SK-N-SH (cell line): ENCODE measurements around the gene CLCN2. TPM values are rescaled to one million over a fixed set of nuclear protein-coding genes. Genes with fewer than 3 reads are reported as not detected.

ENCODE experiments used
- CTCF ChIA-PET: fragments of 300-600, 350-600 bp; formaldehyde crosslinking; extraction: SDS; loops from one replicate; lab custom pipeline; 2021; lab: Yijun Ruan, JAX
- POLR2A ChIA-PET: fragments of 350-600 bp; sonication (Branson Sonifier 250); formaldehyde crosslinking; extraction: SDS; loops from one replicate; lab custom pipeline; 2020; ENCODE audit warnings: antibody characterized with exemption, inconsistent platforms; lab: Yijun Ruan, JAX
- DNase-seq: peaks from one replicate; pipeline ENCODE4 v3.0.0; 2012
- H2AFZ ChIP-seq: fragments of 200-600 bp; sonication (generic); 2 replicates; pipeline ENCODE4 v1.8.1; 2016; ENCODE audit warnings: antibody characterized with exemption, mild to moderate bottlenecking, low read depth
- H3F3A ChIP-seq: fragments of 200-600 bp; sonication (generic); replicated peaks from 2 replicates; pipeline ENCODE3; 2016; ENCODE audit warnings: antibody characterized with exemption, mild to moderate bottlenecking; ENCODE audit not compliant: insufficient read depth
- H3K27ac ChIP-seq, 2 experiments: fragments of 200-500 bp in 1 of 2; fragments of 200-600 bp in 1 of 2; sonication (Bioruptor generic) in 1 of 2; sonication (generic), shearing (Covaris generic) in 1 of 2; 2 replicates each; pipeline versions ENCODE4 v1.5.1 to v1.6.1; 2014 to 2016; ENCODE audit warnings: low read depth in 2 of 2, inconsistent platforms in 1 of 2, low read length in 1 of 2, mild to moderate bottlenecking in 1 of 2, mixed read lengths in 1 of 2
- H3K27me3 ChIP-seq: fragments of 200-600 bp; sonication (generic), shearing (Covaris generic); 2 replicates; pipeline ENCODE4 v1.6.1; 2016; ENCODE audit warnings: mixed run types; ENCODE audit not compliant: insufficient read depth
- H3K36me3 ChIP-seq, 2 experiments: fragments of 200-500 bp in 1 of 2; fragments of 200-600 bp in 1 of 2; sonication (Bioruptor generic) in 1 of 2; sonication (generic) in 1 of 2; replicated peaks in 1 of 2; 2 replicates each; pipeline versions ENCODE3 to v1.5.1; 2014 to 2016; ENCODE audit warnings: low read length in 1 of 2, mild to moderate bottlenecking in 1 of 2; ENCODE audit not compliant: insufficient read depth in 2 of 2, control insufficient read depth in 1 of 2
- H3K4me1 ChIP-seq, 2 experiments: fragments of 200-500 bp in 1 of 2; fragments of 200-600 bp in 1 of 2; sonication (Bioruptor generic) in 1 of 2; sonication (generic), shearing (Covaris generic) in 1 of 2; 2 replicates each; pipeline versions ENCODE4 v1.5.1 to v1.6.1; 2014 to 2016; ENCODE audit warnings: low read depth in 1 of 2, low read length in 1 of 2, mixed run types in 1 of 2; ENCODE audit not compliant: insufficient read depth in 2 of 2, control insufficient read depth in 1 of 2
- H3K4me2 ChIP-seq: fragments of 200-600 bp; sonication (generic), shearing (Covaris generic); 2 replicates; pipeline ENCODE4 v1.6.1; 2017; ENCODE audit warnings: mixed run types
- H3K4me3 ChIP-seq, 2 experiments: fragments of 200-500 bp in 1 of 2; fragments of 200-600 bp in 1 of 2; sonication (Bioruptor generic) in 1 of 2; sonication (generic), shearing (Covaris generic) in 1 of 2; 2 replicates each; pipeline versions ENCODE4 v1.5.1 to v1.8.1; 2014 to 2016; ENCODE audit warnings: low read depth in 2 of 2, inconsistent platforms in 1 of 2, low read length in 1 of 2, mild to moderate bottlenecking in 1 of 2, mixed read lengths in 1 of 2, moderate library complexity in 1 of 2
- H3K79me2 ChIP-seq: fragments of 200-600 bp; sonication (generic); 2 replicates; pipeline ENCODE4 v1.8.1; 2017; ENCODE audit warnings: mild to moderate bottlenecking; ENCODE audit not compliant: insufficient read depth
- H3K9ac ChIP-seq: fragments of 200-600 bp; sonication (generic); 2 replicates; pipeline ENCODE4 v1.6.1; 2017; ENCODE audit warnings: mixed run types
- H3K9me2 ChIP-seq: fragments of 200-600 bp; sonication (generic); 2 replicates; pipeline ENCODE4 v1.6.1; 2017; ENCODE audit warnings: mixed run types
- H3K9me3 ChIP-seq: fragments of 200-600 bp; sonication (generic); 2 replicates; pipeline ENCODE4 v1.6.1; 2017; ENCODE audit warnings: mixed run types, mild to moderate bottlenecking, moderate library complexity
- H4K20me1 ChIP-seq: fragments of 200-600 bp; sonication (generic); 2 replicates; pipeline ENCODE4 v1.6.1; 2017; ENCODE audit warnings: mild to moderate bottlenecking, mixed run types; ENCODE audit not compliant: insufficient read depth
- ELF1 ChIP-seq: IDR thresholded peaks from 2 replicates; pipeline ENCODE4 v1.4.0; 2012
- EZH2phosphoT487 ChIP-seq: fragments of 200-600 bp; sonication (generic); IDR thresholded peaks from 2 replicates; pipeline ENCODE4 v1.6.1; 2017; ENCODE audit warnings: low read depth, mixed run types, mild to moderate bottlenecking, antibody characterized with exemption, moderate library complexity, borderline replicate concordance
- FOSL2 ChIP-seq: IDR thresholded peaks from 2 replicates; pipeline ENCODE4 v1.4.0; 2012; ENCODE audit warnings: low read depth, mild to moderate bottlenecking, moderate library complexity, borderline replicate concordance
- FOXJ3 ChIP-seq: sonication (generic); formaldehyde crosslinking; IDR thresholded peaks from 2 replicates; pipeline ENCODE4 v1.5.1; 2020; ENCODE audit warnings: mild to moderate bottlenecking, missing genetic modification reagents
- FOXM1 ChIP-seq: IDR thresholded peaks from 2 replicates; pipeline ENCODE4 v1.4.0; 2012; ENCODE audit warnings: low read depth, mild to moderate bottlenecking
- GABPA ChIP-seq: IDR thresholded peaks from 2 replicates; pipeline ENCODE4 v1.4.0; 2012; ENCODE audit warnings: low read depth, mild to moderate bottlenecking
- MAX ChIP-seq: IDR thresholded peaks from 2 replicates; pipeline ENCODE4 v1.4.0; 2012; ENCODE audit warnings: low read depth
- MEF2A ChIP-seq: IDR thresholded peaks from 2 replicates; pipeline ENCODE4 v1.4.0; 2012; ENCODE audit warnings: low read depth, borderline replicate concordance
- NFIC ChIP-seq: IDR thresholded peaks from 2 replicates; pipeline ENCODE4 v1.4.0; 2012; ENCODE audit warnings: borderline replicate concordance
- NRF1 ChIP-seq: IDR thresholded peaks from 2 replicates; pipeline ENCODE4 v1.6.1; 2012; ENCODE audit warnings: low read depth, mild to moderate bottlenecking, low read length
- PBX3 ChIP-seq: IDR thresholded peaks from 2 replicates; pipeline ENCODE4; 2012
- REST ChIP-seq: IDR thresholded peaks from 2 replicates; pipeline ENCODE4 v1.6.1; 2012; ENCODE audit warnings: mild to moderate bottlenecking, low read depth, low read length, moderate library complexity
- SIN3A ChIP-seq: IDR thresholded peaks from 2 replicates; pipeline ENCODE4 v1.6.1; 2012; ENCODE audit warnings: low read depth, mild to moderate bottlenecking, low read length, moderate library complexity, borderline replicate concordance
- TAF1 ChIP-seq: IDR thresholded peaks from 2 replicates; pipeline ENCODE4 v1.6.1; 2012; ENCODE audit warnings: low read depth, mild to moderate bottlenecking, low read length, moderate library complexity, borderline replicate concordance
- TCF12 ChIP-seq: IDR thresholded peaks from 2 replicates; pipeline ENCODE4 v1.4.0; 2012
- USF1 ChIP-seq: IDR thresholded peaks from 2 replicates; pipeline ENCODE4 v1.4.0; 2012; ENCODE audit warnings: low read depth, borderline replicate concordance
- YY1 ChIP-seq: IDR thresholded peaks from 2 replicates; pipeline ENCODE4 v1.4.0; 2012; ENCODE audit warnings: low read depth, mild to moderate bottlenecking
- WGBS: methylation state at CpG from one replicate; pipeline ENCODE4 v1.1.6; 2017; ENCODE audit warnings: low lambda C conversion rate; 5-methylcytosine and 5-hydroxymethylcytosine counted together
- polyA plus RNA-seq, 3 experiments: library from polyadenylated mRNA; depleted of rRNA; stranded (reverse); fragments of >200 nt; gene quantifications; 2 replicates each; pipeline ENCODE4 v1.2.3, GENCODE V29; 2012
- TF ChIP-seq, protein P1 (sequence below): fragments of 150-350 bp; IDR thresholded peaks from 2 replicates; pipeline ENCODE4 v1.6.1; 2017; ENCODE audit warnings: antibody characterized with exemption, low read length, low read depth, borderline replicate concordance

The CLCN2 gene
- polyA plus RNA-seq, 1 of the 3 experiments (the other 2 are of a cell fraction) = 9.1 TPM

DNA sequence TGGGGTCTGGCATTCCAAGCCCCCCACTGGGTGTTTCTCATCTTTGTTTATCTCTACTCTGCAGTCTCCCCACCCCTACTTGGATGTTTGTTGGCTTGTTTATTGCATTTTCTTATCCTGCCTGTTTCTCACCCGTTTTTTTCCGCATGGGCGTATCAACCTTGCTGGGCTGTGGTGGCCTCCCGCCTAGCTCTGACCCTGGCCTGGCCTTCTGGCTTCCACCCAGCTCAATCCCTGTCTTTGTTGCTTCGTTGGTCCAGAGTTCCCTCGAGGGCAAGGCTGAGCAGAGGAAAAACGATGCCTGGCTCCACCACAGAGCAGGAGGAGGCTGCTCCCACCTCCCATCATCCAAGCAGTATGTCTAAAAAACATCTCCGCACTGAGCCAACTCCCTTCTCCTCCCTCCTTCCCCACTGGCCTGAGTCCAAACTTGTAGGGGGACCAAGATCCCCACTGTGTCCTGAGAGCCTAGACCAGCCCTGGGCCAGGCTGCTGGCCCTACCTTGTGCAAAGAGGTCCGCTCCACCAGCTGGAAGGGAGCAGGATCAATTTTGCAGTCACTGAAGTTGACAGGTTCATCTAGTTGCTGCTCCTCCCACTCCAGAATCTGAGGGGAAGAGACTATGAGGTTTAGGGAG lies 9.8 kb downstream of the CLCN2 start:
- H3K4me2 ChIP-seq = no peak overlapping the region
- CTCF ChIA-PET = interaction anchor here (1.0 to 5.3 kb wide), 8 partner anchors 7 to 118 kb away, joined by 3 to 63 read pairs (median 4); partner anchors contain the start of genes EEF1AKMT4 and FAM131A
- peaks cover 0 to 18% of the 10 kb centered on the region in 2 experiments; a peak in 1 of 4 replicates for H3K4me1 ChIP-seq
- H3K79me2 ChIP-seq = no peaks in the 10 kb centered on the region
- H3K9me3 ChIP-seq = no peaks in the 10 kb centered on the region
- H2AFZ ChIP-seq = no peak overlapping the region
- H3K4me3 ChIP-seq = no peak overlapping the region
- H3F3A ChIP-seq = no peaks in the 10 kb centered on the region
- POLR2A ChIA-PET = interaction anchor here (2.9 kb wide), 1 partner anchor 14 kb away, joined by 19 read pairs; the partner anchor contains the start of gene FAM131A
- peaks cover 3 to 34% of the 10 kb centered on the region in 2 experiments for H3K36me3 ChIP-seq
- H4K20me1 ChIP-seq = no peaks in the 10 kb centered on the region
- WGBS = 67% methylated on average over 9 of the region's 9 CpGs
- H3K9ac ChIP-seq = no peak overlapping the region
- DNase-seq = no peak
- H3K27ac ChIP-seq = no peak overlapping the region; a peak in 1 of 4 replicates
- no peaks in the 10 kb centered on the region for H3K9me2 ChIP-seq
- TF ChIP-seq MEF2A (no peak), MAX (no peak), FOXM1 (no peak), GABPA (no peak), TAF1 (no peak), NRF1 (no peak), TCF12 (no peak), NFIC (no peak), USF1 (no peak), SIN3A (no peak)
- H3K27me3 ChIP-seq = no peaks in the 10 kb centered on the region

- DNase-seq = no peak
- no peak overlapping the region for H2AFZ ChIP-seq
- no peaks in the 10 kb centered on the region for H3K27me3 ChIP-seq
- ChIA-PET CTCF (interaction anchor here (1.0 to 1.5 kb wide), 4 partner anchors 8 to 15 kb away, joined by 3 to 4 read pairs (median 3); partner anchors contain the start of genes CLCN2 and POLR2H), POLR2A (interaction anchor here (2.9 kb wide), 1 partner anchor 13 kb away, joined by 19 read pairs; the partner anchor contains the start of gene FAM131A)
- no peaks in the 10 kb centered on the region for H4K20me1 ChIP-seq
- H3K36me3 ChIP-seq = peaks cover 3 to 40% of the 10 kb centered on the region in 2 experiments
- no peak overlapping the region for H3K4me2 ChIP-seq
- no peak overlapping the region for H3K27ac ChIP-seq
- H3K4me1 ChIP-seq = peaks cover 0 to 18% of the 10 kb centered on the region in 2 experiments; a peak in 2 of 4 replicates
- no peaks in the 10 kb centered on the region for H3K79me2 ChIP-seq
- H3K9me3 ChIP-seq = no peaks in the 10 kb centered on the region
- no peak overlapping the region for H3K4me3 ChIP-seq
- no peaks in the 10 kb centered on the region for H3F3A ChIP-seq
- 98% methylated on average over 6 of the region's 6 CpGs for WGBS
- H3K9ac ChIP-seq = no peak overlapping the region
- no peak for TF ChIP-seq YY1
- no peak for TF ChIP-seq NFIC
- TF ChIP-seq FOXJ3 (CRISPR knock-in tag) = no peak
- no peak for TF ChIP-seq EZH2phosphoT487
- no peak for TF ChIP-seq TAF1
- TF ChIP-seq ELF1 = no peak
- no peak for TF ChIP-seq MAX
- TF ChIP-seq, protein P1, sequence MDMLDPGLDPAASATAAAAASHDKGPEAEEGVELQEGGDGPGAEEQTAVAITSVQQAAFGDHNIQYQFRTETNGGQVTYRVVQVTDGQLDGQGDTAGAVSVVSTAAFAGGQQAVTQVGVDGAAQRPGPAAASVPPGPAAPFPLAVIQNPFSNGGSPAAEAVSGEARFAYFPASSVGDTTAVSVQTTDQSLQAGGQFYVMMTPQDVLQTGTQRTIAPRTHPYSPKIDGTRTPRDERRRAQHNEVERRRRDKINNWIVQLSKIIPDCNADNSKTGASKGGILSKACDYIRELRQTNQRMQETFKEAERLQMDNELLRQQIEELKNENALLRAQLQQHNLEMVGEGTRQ = no peak
- no peak for TF ChIP-seq PBX3
- no peak for TF ChIP-seq FOSL2
- no peak for TF ChIP-seq USF1
- TF ChIP-seq REST = no peak
- no peaks in the 10 kb centered on the region for H3K9me2 ChIP-seq
Measured at GRCh38 chr3:184350618-184351017, 10.8 kb downstream of the CLCN2 start.
